ENCODE measurements around the gene DNAJC18.

Gene DNAJC18

DNA sequence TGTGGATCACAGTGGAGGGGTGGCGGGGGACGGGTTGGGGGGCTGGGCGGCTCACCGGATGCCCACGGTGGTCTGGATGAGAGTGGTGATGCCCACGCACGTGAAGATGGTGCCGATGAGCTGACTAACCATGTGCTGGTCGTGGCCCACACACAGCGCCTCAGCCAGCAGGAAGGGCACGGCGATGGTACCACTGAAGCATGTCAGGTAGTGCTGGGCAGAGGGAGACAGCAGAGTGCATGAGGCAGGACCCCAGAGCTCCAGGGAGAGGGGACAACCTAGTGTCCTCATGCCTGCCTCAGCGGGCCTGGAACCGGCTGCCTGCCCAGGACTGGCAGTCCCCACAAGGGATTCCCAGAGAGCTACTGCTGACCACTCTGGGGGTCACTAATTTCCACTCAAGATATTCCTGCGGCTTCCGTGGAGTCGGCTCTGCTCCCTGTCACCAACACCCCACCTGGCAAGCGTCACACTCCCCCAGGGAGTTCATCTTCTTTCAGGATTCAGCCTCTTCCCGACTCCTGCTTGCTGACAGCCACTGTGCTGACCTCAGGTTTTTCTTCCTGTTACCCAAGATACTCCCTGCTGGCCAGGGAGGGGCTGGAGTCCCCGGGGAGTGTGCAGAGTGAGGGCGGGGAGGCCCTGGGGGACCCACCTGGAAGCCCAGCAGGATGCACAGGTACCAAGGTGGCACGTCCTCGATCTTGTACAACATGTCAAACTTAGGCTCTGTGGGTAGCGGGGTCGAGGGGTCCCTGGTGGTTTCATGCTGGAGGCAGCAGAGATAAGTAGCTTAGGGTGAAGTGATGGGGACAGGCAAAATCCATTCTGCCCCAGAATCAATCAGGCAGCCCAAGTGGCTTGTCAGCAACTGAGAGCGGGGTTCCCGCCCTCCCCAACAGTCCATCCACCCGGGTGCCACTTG lies 57.2 kb downstream of the DNAJC18 start:
- TF ChIP-seq, protein P1, sequence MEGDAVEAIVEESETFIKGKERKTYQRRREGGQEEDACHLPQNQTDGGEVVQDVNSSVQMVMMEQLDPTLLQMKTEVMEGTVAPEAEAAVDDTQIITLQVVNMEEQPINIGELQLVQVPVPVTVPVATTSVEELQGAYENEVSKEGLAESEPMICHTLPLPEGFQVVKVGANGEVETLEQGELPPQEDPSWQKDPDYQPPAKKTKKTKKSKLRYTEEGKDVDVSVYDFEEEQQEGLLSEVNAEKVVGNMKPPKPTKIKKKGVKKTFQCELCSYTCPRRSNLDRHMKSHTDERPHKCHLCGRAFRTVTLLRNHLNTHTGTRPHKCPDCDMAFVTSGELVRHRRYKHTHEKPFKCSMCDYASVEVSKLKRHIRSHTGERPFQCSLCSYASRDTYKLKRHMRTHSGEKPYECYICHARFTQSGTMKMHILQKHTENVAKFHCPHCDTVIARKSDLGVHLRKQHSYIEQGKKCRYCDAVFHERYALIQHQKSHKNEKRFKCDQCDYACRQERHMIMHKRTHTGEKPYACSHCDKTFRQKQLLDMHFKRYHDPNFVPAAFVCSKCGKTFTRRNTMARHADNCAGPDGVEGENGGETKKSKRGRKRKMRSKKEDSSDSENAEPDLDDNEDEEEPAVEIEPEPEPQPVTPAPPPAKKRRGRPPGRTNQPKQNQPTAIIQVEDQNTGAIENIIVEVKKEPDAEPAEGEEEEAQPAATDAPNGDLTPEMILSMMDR (conservative IDR thresholded peaks at IDR 0.05; ENCODE audit: control insufficient read depth, insufficient read depth, low read depth, low read length): no peak
- DNase-seq (ENCODE audit: low read depth): no peak
- no peak overlapping the region for H3K4me3 ChIP-seq (ENCODE audit: control insufficient read depth, low read depth, low read length)

DNA sequence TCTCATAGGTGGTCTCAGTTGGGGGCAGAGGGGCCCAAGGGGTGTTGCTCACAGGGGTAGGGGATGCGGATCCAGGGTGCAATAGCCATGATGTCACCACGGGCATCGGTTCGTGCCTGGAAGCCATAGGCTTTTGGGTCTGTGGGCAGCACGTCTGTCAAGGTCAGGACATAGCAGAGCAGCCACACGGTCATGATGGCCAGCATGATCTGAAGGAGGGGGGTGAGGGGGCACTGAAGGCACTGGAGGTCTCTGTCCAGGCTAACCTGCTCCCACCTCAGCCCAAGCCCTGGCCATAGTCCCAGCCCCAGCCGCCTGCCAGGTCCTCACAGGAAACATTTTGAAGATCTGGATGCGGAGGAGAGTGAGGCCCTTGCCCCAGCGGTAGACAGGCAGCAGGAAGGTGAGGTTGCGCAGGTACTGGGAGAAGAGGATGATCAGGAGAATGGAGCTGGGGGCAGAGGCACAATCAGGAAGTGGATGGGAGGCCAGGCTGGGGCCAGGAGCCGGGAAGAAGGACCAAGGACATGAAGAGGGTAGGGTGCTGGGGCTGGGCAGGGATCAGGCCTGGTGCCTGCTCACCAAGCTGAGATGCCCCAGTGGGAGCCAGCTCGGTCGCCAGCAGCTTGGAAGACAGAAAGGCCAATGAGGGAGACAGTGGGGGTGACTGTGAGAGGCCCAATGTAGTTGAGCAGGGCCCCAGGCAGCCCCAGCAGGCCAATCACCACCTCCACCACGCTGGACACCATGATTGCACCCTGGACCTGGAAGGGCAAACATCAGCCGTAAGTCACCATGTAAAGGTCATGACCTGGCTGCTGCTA lies 59.5 kb downstream of the DNAJC18 start:
- no peak for DNase-seq (ENCODE audit: low read depth)
- TF ChIP-seq, protein P1 (conservative IDR thresholded peaks at IDR 0.05; ENCODE audit: control insufficient read depth, insufficient read depth, low read depth, low read length): no peak
- no peak overlapping the region for H3K4me3 ChIP-seq (ENCODE audit: control insufficient read depth, low read depth, low read length)

DNA sequence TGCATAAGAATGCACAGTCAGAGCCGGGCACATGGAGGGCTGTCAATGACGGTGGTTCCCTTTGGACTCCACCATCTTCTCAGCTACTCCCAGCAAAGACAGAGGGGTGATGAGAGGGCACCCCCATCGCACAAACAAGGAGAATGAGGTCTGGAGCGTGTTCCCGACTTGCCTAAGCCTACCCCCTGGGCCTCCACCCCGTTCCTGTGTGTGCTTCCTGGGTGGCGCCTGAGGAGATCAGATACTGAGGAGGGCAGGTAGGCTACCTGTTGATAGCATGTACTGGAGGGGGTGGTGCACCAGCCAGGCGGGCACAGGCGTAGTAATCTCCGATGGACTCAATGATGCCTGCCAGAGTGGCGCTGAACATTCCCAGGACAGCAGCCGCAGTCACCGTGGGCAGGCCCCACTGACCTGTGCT lies 60.4 kb downstream of the DNAJC18 start:
- no peak overlapping the region for H3K4me3 ChIP-seq (ENCODE audit: control insufficient read depth, low read depth, low read length)
- DNase-seq (ENCODE audit: low read depth): no peak
- TF ChIP-seq, protein P1 (conservative IDR thresholded peaks at IDR 0.05; ENCODE audit: control insufficient read depth, insufficient read depth, low read depth, low read length): no peak

DNA sequence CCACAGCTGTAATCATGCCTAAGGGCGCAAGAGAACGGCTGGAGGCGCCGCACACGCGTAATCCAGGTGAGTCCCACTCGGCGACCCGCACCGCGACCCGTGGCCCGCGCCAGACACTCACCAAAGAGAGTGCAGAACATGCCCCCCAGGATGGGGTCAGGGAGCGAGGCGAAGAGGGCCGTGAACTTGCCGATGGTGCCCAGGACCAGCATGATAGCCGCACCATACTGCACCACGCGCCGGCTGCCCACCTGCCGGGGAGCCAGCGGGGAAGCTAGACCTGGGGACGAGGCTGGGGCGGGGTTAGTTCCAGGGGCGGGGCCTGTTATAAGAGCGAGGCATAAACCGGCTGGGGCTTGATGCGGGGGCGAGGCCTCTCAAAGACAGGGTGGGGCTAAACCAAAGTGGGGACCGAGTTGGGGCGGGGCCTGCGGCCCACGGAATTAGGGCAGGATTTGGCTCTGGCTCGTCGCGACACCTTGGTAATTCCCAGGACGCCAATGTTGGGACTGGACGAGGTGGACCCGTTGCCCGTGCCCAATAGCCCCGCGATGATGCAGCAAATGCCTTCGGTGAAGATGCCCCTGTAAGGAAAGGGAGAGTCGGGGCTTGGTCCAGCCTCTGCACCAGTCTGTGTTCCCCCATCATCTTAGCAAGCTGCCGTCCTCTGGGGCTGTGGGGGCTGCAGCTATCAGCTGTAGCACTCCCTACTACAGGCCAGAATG lies 61.1 kb downstream of the DNAJC18 start:
- no peak for DNase-seq (ENCODE audit: low read depth)
- TF ChIP-seq, protein P1 (conservative IDR thresholded peaks at IDR 0.05; ENCODE audit: control insufficient read depth, insufficient read depth, low read depth, low read length): no peak
- no peak overlapping the region for H3K4me3 ChIP-seq (ENCODE audit: control insufficient read depth, low read depth, low read length)

DNA sequence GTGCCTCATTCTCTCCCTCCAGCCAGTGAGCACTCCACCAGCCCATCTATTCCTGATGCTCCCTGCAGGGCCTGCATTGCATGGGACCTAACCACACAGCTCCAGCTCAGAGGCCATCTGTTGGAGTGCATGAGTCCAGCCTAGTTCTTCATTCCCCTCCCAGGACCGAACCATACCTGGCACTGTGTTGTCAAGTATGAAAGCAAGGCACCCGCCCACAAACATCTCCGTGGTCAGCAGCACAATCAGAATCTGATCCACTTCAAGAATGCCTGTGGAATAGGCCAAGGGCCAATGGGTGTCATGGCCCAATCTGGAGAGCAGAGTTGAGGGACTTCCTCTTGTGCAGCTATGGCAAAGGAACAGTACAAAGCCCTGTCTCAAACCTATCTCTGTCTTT lies 62.1 kb downstream of the DNAJC18 start:
- DNase-seq (ENCODE audit: low read depth): no peak
- H3K4me3 ChIP-seq (ENCODE audit: control insufficient read depth, low read depth, low read length): no peak overlapping the region
- TF ChIP-seq, protein P1 (conservative IDR thresholded peaks at IDR 0.05; ENCODE audit: control insufficient read depth, insufficient read depth, low read depth, low read length): no peak

DNA sequence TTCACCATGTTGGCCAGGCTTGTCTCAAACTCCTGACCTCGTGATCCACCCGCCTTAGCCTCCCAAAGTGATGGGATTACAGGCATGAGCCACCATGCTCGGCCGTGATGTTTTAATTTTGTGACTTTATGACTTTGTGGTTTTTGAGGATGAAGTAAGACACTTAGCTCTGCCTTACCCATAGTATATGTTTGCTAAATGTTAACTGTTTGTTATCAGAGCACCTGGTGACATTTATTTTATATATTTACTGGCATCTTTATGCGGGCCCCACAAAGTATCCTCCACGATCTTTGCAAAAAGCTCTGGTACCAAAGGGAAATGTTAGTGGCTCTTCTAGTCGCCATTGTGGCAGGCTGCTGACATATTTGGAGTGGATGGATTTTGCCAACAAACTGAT lies 63.0 kb downstream of the DNAJC18 start:
- no peak for DNase-seq (ENCODE audit: low read depth)
- H3K4me3 ChIP-seq (ENCODE audit: control insufficient read depth, low read depth, low read length): no peak overlapping the region
- TF ChIP-seq, protein P1 (conservative IDR thresholded peaks at IDR 0.05; ENCODE audit: control insufficient read depth, insufficient read depth, low read depth, low read length): no peak

All from fibroblast of mammary gland (primary cell).